Ishikawa (cell line): ENCODE results near the gene MTAP.

Experiments used
- CREB1 ChIP-seq: IDR thresholded peaks from 2 replicates; pipeline ENCODE4 v1.6.1; 2012; ENCODE audit warnings: low read depth
- EGR1 ChIP-seq: IDR thresholded peaks from 2 replicates; pipeline ENCODE4 v1.6.1; 2012
- EP300 ChIP-seq: IDR thresholded peaks from 2 replicates; pipeline ENCODE4 v1.6.1; 2012; ENCODE audit warnings: borderline replicate concordance
- FOXM1 ChIP-seq: IDR thresholded peaks from 2 replicates; pipeline ENCODE4 v1.6.1; 2012; ENCODE audit warnings: low read depth, borderline replicate concordance
- NFIC ChIP-seq: IDR thresholded peaks from 2 replicates; pipeline ENCODE4 v1.6.1; 2012
- RAD21 ChIP-seq: IDR thresholded peaks from 2 replicates; pipeline ENCODE4 v1.6.1; 2012; ENCODE audit warnings: low read depth
- TAF1 ChIP-seq: IDR thresholded peaks from 2 replicates; pipeline ENCODE4 v1.6.1; 2012; ENCODE audit warnings: low read depth, mild to moderate bottlenecking
- TCF12 ChIP-seq: IDR thresholded peaks from 2 replicates; pipeline ENCODE4 v1.6.1; 2012; ENCODE audit warnings: low read depth
- TF ChIP-seq, protein P1 (sequence below): IDR thresholded peaks from 2 replicates; pipeline ENCODE4 v1.6.1; 2012
- TF ChIP-seq, protein P2 (sequence below): IDR thresholded peaks from 2 replicates; pipeline ENCODE4 v1.6.1; 2012

DNA sequence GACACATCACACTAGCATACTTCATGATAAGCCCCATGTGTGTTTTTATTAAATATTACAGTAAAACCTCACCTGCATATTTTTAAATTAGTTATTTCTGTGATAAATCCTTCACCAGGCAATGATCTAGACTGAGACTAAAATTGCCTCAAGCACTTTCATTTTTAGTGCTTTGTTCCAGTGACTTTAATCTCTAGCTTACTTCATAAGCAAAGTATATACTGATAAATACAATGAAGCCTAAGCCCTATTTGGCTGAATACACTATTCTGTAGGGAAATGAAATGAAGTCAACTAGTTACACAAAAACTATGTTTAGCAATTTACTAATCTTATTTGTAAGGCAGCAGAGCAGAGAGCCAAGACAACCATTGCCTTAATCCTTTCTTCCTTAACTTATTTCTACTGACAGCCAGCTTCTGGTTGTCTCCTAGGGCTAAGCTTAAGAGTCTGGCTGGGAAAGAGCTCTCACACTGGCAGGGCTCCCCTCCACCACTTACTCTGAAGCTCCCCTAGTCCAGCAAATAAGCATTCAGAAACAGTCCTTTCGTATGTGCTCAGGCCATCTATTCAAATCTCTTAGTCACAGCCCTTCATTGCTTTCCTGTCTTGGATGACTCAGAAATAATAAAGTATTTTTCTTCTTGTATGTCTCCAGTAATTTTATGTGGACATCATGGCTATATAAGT lies 31.4 kb upstream of the MTAP start:
- TF ChIP-seq EGR1 (no peak), EP300 (no peak), TCF12 (no peak), NFIC (no peak), CREB1 (no peak), TAF1 (no peak), RAD21 (no peak), FOXM1 (no peak)
- TF ChIP-seq, protein P1, sequence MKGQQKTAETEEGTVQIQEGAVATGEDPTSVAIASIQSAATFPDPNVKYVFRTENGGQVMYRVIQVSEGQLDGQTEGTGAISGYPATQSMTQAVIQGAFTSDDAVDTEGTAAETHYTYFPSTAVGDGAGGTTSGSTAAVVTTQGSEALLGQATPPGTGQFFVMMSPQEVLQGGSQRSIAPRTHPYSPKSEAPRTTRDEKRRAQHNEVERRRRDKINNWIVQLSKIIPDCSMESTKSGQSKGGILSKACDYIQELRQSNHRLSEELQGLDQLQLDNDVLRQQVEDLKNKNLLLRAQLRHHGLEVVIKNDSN, result no peak
- TF ChIP-seq, protein P2, sequence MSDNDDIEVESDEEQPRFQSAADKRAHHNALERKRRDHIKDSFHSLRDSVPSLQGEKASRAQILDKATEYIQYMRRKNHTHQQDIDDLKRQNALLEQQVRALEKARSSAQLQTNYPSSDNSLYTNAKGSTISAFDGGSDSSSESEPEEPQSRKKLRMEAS, result no peak
